ENCODE results near the gene HPN.
"Not testable (repeated sequence)": the region's sequence is repeated elsewhere in the genome, so short reads cannot be mapped to it uniquely, and the experiment has no call there.

DNA sequence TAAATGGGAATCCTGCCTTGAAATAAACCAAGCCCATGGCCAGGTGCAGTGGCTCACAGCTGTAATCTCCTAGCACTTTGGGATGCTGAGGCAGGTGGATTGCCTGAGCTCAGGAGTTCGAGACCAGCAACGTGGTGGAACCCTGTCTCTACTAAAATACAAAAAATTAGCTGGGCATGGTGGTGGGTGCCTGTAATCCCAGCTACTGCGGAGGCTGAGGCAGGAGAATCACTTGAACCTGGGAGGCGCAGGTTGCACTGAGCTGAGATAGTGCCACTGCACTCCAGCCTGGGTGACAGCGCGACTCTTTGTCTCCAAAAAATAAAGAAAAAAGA lies 35.5 kb upstream of the HPN start:
- TF ChIP-seq, protein P1, sequence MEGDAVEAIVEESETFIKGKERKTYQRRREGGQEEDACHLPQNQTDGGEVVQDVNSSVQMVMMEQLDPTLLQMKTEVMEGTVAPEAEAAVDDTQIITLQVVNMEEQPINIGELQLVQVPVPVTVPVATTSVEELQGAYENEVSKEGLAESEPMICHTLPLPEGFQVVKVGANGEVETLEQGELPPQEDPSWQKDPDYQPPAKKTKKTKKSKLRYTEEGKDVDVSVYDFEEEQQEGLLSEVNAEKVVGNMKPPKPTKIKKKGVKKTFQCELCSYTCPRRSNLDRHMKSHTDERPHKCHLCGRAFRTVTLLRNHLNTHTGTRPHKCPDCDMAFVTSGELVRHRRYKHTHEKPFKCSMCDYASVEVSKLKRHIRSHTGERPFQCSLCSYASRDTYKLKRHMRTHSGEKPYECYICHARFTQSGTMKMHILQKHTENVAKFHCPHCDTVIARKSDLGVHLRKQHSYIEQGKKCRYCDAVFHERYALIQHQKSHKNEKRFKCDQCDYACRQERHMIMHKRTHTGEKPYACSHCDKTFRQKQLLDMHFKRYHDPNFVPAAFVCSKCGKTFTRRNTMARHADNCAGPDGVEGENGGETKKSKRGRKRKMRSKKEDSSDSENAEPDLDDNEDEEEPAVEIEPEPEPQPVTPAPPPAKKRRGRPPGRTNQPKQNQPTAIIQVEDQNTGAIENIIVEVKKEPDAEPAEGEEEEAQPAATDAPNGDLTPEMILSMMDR (conservative IDR thresholded peaks at IDR 0.05), result not testable (repeated sequence)
- TF ChIP-seq ZFX (IDR thresholded peaks at IDR 0.05), result not testable (repeated sequence)

All from C4-2B (cell line).